NCI-H82 treated with DMSO at 0.1 percent for 48 hours (cell line): ENCODE data around the gene BTG3.

ENCODE experiments used
- DNase-seq: peaks from one replicate; lab custom pipeline; 2025; ENCODE audit not compliant: unreplicated experiment; lab: John Stamatoyannopoulos, UW

Gene BTG3, protein sequence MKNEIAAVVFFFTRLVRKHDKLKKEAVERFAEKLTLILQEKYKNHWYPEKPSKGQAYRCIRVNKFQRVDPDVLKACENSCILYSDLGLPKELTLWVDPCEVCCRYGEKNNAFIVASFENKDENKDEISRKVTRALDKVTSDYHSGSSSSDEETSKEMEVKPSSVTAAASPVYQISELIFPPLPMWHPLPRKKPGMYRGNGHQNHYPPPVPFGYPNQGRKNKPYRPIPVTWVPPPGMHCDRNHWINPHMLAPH

DNA sequence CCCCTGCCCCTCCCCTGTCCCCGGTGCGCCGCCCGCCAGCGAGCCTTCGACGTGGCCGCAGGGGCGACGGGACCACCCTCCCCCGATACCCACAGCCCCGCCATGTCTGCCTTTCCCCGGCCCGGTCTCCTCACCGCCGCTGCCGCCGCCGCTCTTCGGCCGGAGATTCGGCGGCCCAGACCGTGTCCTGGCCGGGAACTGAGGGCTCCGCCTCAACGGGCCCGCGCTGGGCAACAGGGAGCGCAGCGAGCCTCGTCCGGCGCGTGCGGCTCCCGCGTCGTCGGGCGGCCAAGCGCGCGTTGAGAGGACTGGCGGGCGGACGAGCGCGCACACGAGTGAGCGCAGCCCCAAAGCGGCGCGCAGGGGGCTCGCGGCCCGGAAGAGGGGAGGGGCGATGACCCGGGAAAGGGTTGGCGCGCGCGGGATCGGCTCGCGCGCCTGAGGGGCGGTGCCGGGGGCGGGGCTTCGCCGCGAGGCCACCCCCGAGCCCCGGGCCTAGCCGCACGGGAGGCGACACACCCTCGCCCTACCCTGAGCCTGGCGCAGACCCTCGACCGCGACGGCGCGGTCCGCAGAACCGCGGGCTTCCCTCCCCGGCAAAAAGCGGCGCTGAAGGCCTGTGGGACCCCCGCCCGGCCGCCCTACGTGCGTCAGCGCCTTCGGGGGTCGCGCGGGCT is at the start of gene BTG3:
Gene BTG3 (minus strand): TSS at position 337 of the 677 bp plus-strand sequence. CDS start 3,757 bp downstream, outside the sequence.
- DNase-seq: peak; percentile 52

DNA sequence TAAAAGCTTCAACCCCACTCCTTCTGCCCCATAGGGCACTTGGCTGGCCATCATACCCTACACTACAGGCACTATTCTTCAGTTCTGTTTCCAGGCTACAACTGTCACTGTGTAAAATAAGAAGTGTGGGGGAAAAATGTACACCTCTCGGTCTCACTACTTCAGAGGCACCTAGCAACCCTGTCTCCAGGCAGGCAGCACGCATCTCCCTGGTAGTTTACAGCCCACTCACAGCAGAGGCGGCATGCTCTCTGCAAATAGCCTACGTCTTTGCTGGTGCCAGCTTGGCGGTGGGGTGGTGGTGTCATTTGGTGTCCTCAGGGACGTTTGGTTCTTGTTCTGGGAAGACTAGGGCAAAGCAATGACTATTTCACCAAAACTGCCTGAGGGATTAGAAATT is 48.2 kb upstream of the BTG3 start:
- no peak for DNase-seq

DNA sequence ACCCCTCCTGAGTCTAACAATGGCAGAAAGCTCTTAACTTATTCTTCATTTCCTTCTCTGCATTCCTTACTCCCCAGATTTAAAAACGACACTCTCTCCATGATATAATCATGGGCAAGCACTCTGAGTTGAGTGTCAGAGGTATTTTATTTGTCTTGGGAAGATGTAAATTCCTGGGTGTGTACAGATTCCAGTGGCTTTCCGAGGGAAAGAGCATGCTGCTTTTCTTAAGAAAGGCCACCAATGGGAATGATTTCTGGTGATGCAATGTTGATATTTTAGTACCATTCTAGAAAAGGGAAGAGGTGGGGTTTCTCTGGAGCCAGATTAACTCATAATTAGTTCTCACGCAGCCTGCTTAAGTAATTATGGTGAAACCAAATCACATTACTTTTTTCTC is 47.8 kb upstream of the BTG3 start:
- DNase-seq: peak; percentile 5

DNA sequence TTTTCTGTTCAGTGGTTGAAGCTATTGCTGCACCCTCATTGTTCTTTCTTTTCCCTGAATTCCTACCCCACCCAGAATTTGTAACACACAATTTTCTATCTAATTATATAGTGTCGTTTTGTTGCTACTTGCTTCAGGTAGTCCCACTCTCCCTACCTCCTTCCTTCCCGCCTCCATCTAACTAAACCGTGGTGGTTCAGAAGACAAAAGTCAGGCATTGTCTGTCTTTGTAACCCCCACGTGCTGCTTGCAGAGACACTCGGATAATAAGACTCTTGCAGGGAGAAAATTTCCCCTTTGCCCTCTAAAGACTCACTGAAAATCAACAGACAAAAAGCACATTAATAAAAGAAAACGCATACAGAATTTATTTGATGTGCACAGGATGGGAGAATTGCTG is 46.2 kb upstream of the BTG3 start:
- no peak for DNase-seq

DNA sequence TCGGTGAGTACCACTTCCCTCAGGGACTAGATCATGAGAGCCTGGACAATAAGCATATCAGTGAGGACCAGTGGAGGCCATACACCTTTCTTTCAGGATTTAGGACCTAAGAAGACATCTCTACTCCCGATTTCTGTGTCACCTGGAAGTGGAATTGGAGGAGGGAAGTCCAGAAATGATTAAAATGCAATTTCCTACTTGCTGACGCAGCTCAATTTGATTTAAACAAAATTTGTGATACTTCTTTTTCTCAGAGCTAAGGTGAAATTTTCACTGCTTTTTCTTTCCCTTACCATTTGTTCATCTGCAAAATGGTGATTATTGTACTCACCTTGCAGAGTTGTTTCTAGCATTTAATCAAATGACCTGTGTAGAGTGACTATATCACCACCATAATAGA is 38.8 kb upstream of the BTG3 start:
- no peak for DNase-seq

DNA sequence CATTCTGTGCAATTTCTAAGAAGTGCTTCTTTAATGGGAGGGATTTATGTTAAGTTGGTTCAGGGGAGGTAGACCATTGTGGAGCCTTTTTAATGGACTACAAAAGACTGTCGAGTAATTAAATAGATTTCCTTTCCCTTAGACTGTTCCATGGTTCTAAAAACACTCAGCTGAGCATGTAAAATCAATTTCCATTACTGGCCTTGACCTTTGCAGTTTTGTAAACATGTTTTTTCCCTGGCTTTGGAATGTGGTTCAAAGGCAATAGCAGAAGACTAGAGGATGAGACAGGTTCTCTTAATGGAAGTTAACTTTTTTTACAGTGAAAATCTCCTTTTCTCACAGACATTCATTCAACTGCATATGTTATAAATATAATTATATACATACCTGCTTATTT is 37.6 kb upstream of the BTG3 start:
- DNase-seq: no peak

DNA sequence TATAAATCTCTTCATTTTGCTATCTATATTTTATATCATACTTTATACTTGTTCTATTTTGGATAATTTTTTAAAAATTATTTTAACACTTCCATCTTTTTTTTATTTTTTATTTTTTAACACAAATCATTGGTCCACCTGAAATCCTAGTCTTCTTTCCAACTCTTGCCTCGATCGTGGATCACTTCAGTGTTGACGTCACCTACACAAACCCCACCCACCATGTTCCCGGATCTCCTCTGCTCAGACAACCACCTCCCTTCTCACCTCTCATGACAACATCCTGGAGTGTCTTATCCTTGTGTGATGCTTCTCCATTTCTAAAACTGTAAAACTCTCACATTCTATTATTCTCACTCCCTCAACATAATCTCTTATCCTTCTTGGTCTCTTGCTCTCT is 34.1 kb upstream of the BTG3 start:
- DNase-seq: no peak

DNA sequence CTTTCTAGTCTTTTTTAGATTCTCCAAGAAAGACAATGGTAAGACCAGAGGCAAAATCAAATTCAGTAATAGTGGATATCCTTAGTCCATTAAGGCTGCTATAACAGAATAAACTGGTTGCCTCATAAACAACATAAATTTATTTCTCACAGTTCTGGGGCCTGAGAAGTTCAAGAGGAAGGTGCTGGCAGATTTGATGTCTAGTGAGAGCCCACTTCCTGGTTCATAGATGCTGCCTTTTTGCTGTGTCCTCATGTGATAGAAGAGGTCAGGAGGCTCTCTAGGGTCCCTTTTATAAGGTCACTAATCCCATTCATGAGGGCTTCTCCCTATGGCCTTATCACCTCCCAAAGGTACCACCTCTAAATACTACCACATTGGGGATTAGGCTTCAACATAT is 31.5 kb upstream of the BTG3 start:
- DNase-seq: no peak

DNA sequence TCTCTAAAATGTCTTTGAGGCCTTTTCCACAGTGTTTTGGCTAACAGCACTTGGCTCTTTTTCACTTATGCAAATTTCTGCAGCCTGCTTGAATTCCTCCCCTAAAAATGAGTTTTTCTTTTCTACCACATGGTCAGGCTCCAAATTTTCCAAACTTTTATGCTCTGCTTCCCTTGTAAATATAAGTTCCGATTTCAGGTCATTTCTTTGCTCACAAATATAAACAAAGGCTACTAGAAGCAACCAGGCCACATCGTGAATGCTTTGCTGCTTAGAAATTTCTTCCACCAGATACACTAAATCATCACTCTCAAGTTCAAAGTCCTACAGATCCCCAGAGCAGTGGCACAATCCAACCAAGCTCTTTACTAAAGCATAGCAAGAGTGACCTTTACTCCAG is 28.1 kb upstream of the BTG3 start:
- DNase-seq: no peak

DNA sequence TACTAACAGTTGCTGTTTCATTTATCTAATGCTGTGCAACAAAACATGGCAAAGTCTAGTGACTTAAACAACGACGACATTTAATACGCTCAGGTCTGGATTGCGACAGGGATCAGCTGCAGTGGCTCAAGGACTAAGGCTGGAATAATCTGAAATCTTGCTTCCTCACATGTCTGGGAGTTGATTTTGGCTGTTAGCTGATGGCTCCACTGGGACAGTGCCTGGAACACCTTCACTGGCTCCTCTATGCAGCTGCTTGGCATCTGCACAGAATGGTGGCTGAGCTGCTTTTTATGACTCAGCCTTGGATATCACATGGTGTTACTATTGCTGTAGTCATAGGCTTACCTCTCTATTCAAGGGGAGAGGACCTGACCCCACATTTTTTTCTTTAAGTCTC is 24.0 kb upstream of the BTG3 start:
- DNase-seq: no peak

DNA sequence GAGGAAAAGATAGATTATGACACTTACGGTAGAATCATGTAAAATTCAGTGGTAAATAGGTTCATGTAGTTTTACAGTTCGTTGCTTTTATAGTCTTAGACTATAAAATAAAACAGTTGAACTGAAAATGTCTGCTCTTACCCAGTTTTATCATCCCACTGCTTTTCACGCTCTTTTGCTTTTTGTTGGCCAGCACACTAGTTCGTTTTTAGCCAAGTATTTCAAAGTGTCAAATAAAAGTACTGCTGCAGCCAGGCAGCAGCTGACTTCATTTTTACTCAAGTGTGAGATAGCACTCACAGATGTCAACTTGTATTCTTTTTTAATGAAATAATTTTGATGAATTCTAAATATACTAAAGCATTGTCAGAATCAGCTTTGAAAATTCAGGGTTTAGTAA is 18.5 kb upstream of the BTG3 start:
- DNase-seq: no peak

DNA sequence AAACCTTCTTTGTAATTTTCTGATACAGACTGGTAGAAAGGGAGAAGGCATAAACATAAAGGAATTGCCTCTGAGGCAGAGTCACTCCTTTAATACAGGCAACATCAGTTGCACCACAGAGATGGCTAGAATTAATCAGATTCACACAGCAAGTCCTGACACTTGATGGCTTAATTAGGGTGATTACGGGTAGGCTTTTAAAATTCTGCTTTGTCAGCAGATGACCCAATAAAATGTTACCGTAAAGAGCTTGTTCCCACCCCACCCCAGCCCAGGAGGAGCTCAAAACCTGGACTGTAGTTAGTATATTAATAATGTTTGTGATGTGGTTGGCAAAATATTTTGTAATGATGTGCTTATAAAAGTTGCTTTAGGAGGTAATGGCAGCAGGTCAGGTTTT is 9.3 kb upstream of the BTG3 start:
- no peak for DNase-seq

DNA sequence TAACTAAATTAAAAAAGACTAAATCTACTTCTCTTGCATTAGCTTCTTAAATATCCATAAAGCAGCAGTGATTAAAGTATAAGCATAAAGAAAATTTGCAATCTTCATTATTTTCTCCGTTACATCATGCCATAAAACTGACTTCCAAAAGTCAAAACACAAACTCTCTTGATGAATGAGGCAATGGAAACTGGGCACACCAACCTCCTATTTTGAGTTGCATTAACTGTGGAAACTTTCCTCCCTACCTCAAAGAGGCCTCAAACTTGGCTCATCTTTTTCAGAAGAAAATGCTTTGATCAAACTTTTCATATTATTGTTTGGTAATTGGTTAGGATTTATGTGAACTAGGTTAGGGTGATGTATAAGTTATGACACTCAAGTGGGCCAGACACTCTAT is 4.1 kb upstream of the BTG3 start:
- no peak for DNase-seq

DNA sequence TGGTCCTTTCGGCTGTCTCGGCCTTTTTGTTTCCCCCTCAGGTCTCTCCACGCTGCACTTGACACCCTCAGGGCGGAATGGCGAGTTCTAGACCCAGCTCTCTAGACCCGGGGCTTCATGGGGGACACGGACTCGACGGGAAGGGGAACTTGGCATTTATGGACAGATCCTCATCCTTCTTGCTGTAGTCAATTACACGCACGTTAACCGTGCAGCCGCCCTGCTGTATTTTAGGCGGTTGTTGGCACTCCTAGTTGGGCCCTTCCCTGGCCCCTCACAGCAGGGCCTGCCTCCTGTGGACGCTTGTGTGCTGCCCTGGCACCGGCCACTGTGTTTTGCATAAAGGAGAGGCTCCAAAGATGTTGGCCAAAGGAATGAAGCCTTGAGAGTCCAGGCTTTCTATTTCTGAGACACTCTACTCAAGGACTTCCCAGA is 558 bp upstream of the BTG3 start:
- no peak for DNase-seq

DNA sequence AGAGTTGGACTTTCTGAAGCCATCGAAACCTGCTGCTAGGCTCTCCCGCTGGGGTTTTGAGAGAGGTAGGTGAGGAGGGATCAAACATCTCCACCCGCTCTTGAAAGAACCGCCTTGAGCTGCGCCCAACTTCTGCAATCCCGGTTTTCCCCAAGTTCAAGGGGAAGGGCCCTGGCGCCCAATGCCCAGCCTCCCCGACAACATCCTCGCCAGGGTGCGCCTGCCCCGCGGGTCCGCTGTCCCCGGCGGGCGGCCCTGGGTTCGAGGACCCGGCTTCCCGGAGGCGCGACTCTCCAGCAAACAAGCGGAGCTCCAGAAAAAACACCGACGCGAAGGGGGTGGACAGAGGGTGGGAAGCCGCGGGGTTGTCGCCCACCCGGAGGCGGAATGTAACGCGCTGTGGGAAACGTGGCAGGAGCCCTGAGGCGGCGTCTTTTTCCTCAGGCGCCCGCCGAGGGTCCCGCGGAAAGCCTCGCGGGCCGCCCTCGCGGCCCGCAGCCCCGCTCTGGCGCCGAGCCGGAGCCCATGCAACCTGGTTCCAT is 607 bp downstream of the BTG3 start:
- no peak for DNase-seq

DNA sequence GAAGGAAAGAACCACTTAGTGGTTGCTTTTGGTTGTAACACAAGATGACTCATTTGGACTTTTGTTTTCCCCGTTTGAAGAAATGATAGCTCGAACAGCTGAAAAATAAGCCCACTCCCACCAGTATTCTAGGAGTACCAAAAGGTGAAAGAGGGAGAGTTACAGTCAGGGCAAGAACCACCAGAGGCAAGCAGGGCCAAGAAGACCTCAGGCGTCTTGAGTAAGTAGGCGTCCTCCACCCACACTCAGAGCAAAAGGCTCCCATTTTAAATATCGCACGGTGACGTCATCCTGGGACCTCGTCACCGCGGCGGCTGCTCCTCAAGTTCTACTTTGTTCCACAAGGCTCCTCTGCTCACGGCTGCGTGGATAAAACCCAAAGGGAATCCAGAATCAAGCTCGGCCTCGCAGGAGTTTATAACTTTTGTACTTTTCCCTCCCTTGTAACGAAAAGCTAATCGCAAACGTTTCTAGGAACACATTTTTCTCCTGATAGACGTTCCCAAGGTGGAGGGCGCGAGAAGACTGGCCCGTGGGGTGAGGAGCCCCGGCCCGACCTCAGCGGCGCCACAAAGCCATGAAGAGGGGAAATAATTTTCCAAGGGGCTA is 1.2 kb downstream of the BTG3 start:
- DNase-seq: peak; percentile 26

DNA sequence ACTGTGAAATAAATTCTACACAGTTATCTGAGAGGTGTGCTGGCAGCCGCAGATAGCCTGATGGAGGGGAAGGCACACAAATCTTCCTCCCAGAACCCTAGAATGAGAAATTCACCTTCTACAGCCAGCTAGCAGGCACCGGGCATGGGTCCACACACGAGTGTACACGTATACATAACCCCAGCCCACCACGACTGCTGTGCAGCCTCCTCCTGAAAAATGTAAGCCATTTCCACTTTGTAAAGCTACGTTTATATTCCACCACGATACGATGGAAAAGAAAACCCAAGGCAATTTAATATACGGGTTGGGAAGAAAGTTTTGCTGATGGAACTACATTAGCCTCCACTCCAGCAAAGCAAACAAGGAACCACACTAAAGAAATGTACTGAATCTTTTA is 1.8 kb downstream of the BTG3 start:
- DNase-seq: no peak

DNA sequence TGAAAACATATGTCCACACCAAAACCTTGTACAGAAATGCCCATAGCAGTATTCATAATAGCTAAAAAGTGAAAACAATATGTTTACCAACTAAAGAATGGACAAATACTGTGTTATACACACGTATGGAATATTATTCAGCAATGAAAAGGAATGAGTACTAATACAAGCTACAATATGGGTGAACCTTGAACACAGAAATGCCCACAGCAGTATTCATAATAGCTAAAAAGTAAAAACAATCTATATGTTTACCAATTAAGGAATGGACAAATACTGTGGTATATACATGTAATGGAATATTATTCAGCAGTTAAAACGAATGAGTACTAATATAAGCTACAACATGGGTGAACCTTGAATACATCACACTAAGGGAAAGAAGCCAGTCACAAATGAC is 3.0 kb downstream of the BTG3 start:
- no peak for DNase-seq

DNA sequence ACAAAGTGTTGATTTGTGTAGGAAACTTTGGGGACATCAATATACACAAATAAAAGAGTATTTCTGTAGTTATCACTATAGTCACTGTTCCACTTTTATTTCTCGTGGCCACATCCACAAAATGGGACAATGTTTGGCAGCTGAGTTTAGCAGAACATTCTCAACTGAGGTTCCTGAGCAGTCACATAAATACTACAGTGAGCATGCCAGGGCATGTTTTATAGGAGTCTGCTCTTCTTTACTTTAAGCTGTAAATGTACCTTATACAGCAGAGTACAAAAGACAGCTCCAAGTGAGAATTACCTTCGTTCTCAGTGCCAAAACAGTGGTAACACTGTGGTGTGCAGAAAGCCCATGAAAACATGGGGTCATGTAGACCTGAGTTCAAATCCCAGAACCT is 5.0 kb downstream of the BTG3 start:
- no peak for DNase-seq

DNA sequence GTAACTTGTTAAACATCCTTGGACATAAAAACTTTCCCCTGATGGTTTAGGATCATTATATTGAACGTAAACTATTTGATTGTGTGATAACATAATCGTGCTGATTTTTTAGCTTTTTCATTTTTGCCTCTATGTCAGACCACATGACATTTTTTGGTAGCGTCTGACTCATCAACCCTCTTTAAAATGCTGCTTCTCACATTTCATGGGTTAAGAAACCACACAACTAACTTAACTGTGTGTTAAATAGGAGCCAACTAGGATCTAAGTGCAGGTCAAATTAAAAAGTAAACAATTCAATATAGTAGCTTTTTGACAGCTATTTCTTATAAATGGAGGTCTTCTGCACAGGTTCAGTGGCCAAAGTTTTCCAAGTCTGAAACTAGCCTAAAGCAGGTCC is 9.8 kb downstream of the BTG3 start:
- DNase-seq: no peak

DNA sequence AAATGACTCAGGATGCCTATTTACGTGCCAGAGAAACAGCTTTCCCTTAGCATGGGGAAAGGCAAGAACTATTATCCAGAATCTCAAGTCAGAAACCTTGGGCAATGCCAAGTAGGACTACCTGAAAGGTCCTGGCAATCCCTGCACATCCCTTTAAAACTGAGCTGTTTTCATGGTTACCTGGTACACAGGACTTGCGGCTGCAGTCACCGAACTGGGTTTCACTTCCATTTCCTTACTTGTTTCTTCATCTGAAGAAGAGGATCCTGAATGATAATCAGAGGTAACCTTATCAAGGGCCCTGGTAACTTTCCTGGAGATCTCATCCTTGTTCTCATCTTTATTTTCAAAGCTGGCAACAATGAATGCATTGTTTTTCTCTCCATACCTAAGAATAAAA is 14.3 kb downstream of the BTG3 start:
- DNase-seq: no peak

DNA sequence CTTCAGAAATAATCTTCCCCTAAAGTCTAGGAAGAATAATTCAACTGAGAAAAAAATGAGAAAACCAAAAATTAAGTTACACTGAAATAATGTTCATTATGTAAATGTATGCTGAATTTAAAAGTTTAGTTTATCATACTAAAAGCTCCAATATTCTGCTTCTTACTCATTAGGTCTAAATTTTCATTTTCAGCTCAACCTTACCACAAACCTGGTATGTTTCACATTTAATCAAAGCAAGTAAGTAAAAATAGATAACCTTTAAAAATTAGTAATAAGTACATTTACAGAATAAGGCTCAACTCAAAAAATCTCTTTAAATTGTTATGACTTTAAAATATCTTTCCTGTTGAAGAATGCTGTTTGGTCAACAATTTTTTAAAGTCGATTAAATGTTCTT is 15.0 kb downstream of the BTG3 start:
- DNase-seq: no peak
